GM19043 (cell line): ENCODE data around the gene FBRSL1.
"Not testable (repeated sequence)": the region's sequence is repeated elsewhere in the genome, so short reads cannot be mapped to it uniquely, and the experiment has no call there.

Experiments
- ATAC-seq: cut with Tn5 transposase; IDR thresholded peaks from one replicate; pipeline ENCODE4 v1.9.1; 2021; ENCODE audit warnings: low read depth; ENCODE audit not compliant: unreplicated experiment

The FBRSL1 gene

GRCh38 chr12:132489602-132490266, at the start of gene FBRSL1:
Gene FBRSL1, plus strand, starts transcription at chr12:132490151.
- ATAC-seq = peak; percentile 52

- ATAC-seq = not testable (repeated sequence)
Observed at GRCh38 chr12:132440420-132440819, 49.5 kb upstream of the FBRSL1 start.

- no peak for ATAC-seq
Observed at GRCh38 chr12:132441871-132442863, 47.8 kb upstream of the FBRSL1 start.

GRCh38 chr12:132443091-132443490, 46.9 kb upstream of the FBRSL1 start:
- ATAC-seq = no peak

- ATAC-seq = no peak
Observed at GRCh38 chr12:132444283-132444682, 45.7 kb upstream of the FBRSL1 start.

GRCh38 chr12:132444957-132445883, 44.7 kb upstream of the FBRSL1 start:
- ATAC-seq = peak; percentile 51

GRCh38 chr12:132445884-132446632, 43.9 kb upstream of the FBRSL1 start:
- ATAC-seq = no peak

GRCh38 chr12:132446633-132447326, 43.2 kb upstream of the FBRSL1 start:
- ATAC-seq = no peak

GRCh38 chr12:132447327-132447720, 42.6 kb upstream of the FBRSL1 start:
- ATAC-seq = no peak

GRCh38 chr12:132447731-132448462, 42.1 kb upstream of the FBRSL1 start:
- no peak for ATAC-seq

- no peak for ATAC-seq
Observed at GRCh38 chr12:132448463-132448820, 41.5 kb upstream of the FBRSL1 start.

GRCh38 chr12:132449565-132450417, 40.2 kb upstream of the FBRSL1 start:
- ATAC-seq = peak; percentile 67

GRCh38 chr12:132450418-132451171, 39.4 kb upstream of the FBRSL1 start:
- no peak for ATAC-seq

GRCh38 chr12:132451172-132451835, 38.6 kb upstream of the FBRSL1 start:
- ATAC-seq = no peak

- no peak for ATAC-seq
Observed at GRCh38 chr12:132451836-132452195, 38.1 kb upstream of the FBRSL1 start.

- no peak for ATAC-seq
Observed at GRCh38 chr12:132452596-132453350, 37.2 kb upstream of the FBRSL1 start.
